HepG2 (cell line): ENCODE results near the gene TMEFF1. TPM values are rescaled to one million over a fixed set of nuclear protein-coding genes. Genes with fewer than 3 reads are reported as not detected.

Experiments used
- ATAC-seq: fragments of 200-7000 bp; cut with Tn5 transposase; 3 replicates; pipeline ENCODE4 v1.9.1; 2020; ENCODE audit warnings: mild to moderate bottlenecking, moderate library complexity
- BruUV-seq: library from RNA; stranded (reverse); fragments of 400-500 nt; replicated peaks from 2 replicates; lab custom pipeline; 2021; lab: Mats Ljungman, UMichigan
- CTCF ChIA-PET: fragments of 300-600 bp; formaldehyde crosslinking; extraction: SDS; loops from one replicate; lab custom pipeline; 2021; ENCODE audit warnings: low total read pairs, inconsistent platforms, low intra/inter-chr PET ratio; lab: Yijun Ruan, JAX
- POLR2A ChIA-PET: fragments of 350-600 bp; sonication (Branson Sonifier 250); formaldehyde crosslinking; loops from one replicate; lab custom pipeline; 2020; ENCODE audit warnings: antibody characterized with exemption, inconsistent platforms; lab: Yijun Ruan, JAX
- DNase-seq: peaks from one replicate; pipeline ENCODE4 v3.0.0-alpha.2; 2015; ENCODE audit warnings: low spot score
- FAIRE-seq: peaks from 3 replicates; lab custom pipeline; 2011; peaks lifted over from hg19 to GRCh38; lab: Jason Lieb, UNC
- H2AFZ ChIP-seq: one replicate; pipeline ENCODE4 v1.6.1; 2011; ENCODE audit warnings: low read length, inconsistent platforms
- H3K27ac ChIP-seq: fragments of 300-600 bp; 3 replicates; pipeline ENCODE4 v1.8.0; 2011; ENCODE audit warnings: mixed run types, mild to moderate bottlenecking, mixed read lengths, low read length, inconsistent platforms; ENCODE audit not compliant: insufficient read depth; ENCODE audit errors: extremely low read length
- H3K27me3 ChIP-seq, 2 experiments: fragments of 200-600 bp in 1 of 2; 2 replicates in 1 of 2; 3 replicates in 1 of 2; pipeline versions ENCODE4 v1.6.0 to v1.8.0; 2011; ENCODE audit warnings: low read length in 2 of 2, mild to moderate bottlenecking in 2 of 2, moderate library complexity in 2 of 2, inconsistent platforms in 1 of 2; ENCODE audit not compliant: insufficient read depth in 2 of 2, control insufficient read depth in 1 of 2
- H3K36me3 ChIP-seq, 2 experiments: fragments of 200-600 bp in 1 of 2; replicated peaks in 1 of 2; 2 replicates in 1 of 2; 3 replicates in 1 of 2; pipeline versions ENCODE4 v1.5.1 to v1.8.0; 2011; ENCODE audit warnings: low read length in 2 of 2, inconsistent platforms in 1 of 2; ENCODE audit not compliant: insufficient read depth in 2 of 2, control insufficient read depth in 1 of 2
- H3K4me1 ChIP-seq: 2 replicates; pipeline ENCODE4 v1.5.1; 2012; ENCODE audit warnings: low read length, inconsistent platforms; ENCODE audit not compliant: insufficient read depth
- H3K4me2 ChIP-seq: 2 replicates; pipeline ENCODE4 v1.6.0; 2011; ENCODE audit warnings: low read depth, low read length, inconsistent platforms
- H3K4me3 ChIP-seq, 3 experiments: fragments of 200-600 bp in 1 of 3; sonication (generic), shearing (Covaris generic) in 1 of 3; replicated peaks in 1 of 3; 2 replicates each; pipeline ENCODE4 v1.5.1; 2011 to 2016; ENCODE audit warnings: low read length in 3 of 3, inconsistent platforms in 2 of 3, low read depth in 2 of 3, mild to moderate bottlenecking in 2 of 3, control low read depth in 1 of 3, mixed read lengths in 1 of 3; ENCODE audit not compliant: insufficient read depth in 1 of 3
- H3K79me2 ChIP-seq: one replicate; pipeline ENCODE4 v1.6.1; 2011; ENCODE audit warnings: low read length, inconsistent platforms; ENCODE audit not compliant: insufficient read depth
- H3K9ac ChIP-seq: 2 replicates; pipeline ENCODE4 v1.6.0; 2011; ENCODE audit warnings: mild to moderate bottlenecking, low read depth, low read length, inconsistent platforms; ENCODE audit not compliant: insufficient read depth
- H3K9me3 ChIP-seq: 2 replicates; pipeline ENCODE4 v1.5.1; 2012; ENCODE audit warnings: mild to moderate bottlenecking, low read length
- H4K20me1 ChIP-seq: 2 replicates; pipeline ENCODE4 v1.6.0; 2011; ENCODE audit warnings: inconsistent platforms, mild to moderate bottlenecking, low read length, moderate library complexity; ENCODE audit not compliant: insufficient read depth
- ATF1 ChIP-seq: IDR thresholded peaks from 2 replicates; pipeline ENCODE4 v1.6.1; 2016; ENCODE audit warnings: mild to moderate bottlenecking, control low read depth
- BATF2 ChIP-seq: sonication (generic); formaldehyde crosslinking; IDR thresholded peaks from 2 replicates; pipeline ENCODE4 v1.8.0; 2022; ENCODE audit warnings: mild to moderate bottlenecking, missing genetic modification reagents, moderate library complexity
- CENPT ChIP-seq: sonication (generic); formaldehyde crosslinking; IDR thresholded peaks from 2 replicates; pipeline ENCODE4 v1.8.0; 2022; ENCODE audit warnings: low read depth, mild to moderate bottlenecking, moderate library complexity, missing genetic modification reagents
- CREB1 ChIP-seq, 2 experiments: fragments of 450-650 bp in 1 of 2; IDR thresholded peaks; 2 replicates each; pipeline ENCODE4 v1.6.1; 2016 to 2017; ENCODE audit warnings: control low read depth in 1 of 2, mild to moderate bottlenecking in 1 of 2, missing compliant biosample characterization in 1 of 2, missing genetic modification characterization in 1 of 2
- CREM ChIP-seq, 2 experiments: sonication (generic) in 1 of 2; formaldehyde crosslinking in 1 of 2; IDR thresholded peaks; 2 replicates each; pipeline versions ENCODE4 v1.4.0 to v1.6.1; 2016 to 2020; ENCODE audit warnings: antibody characterized with exemption in 1 of 2, mild to moderate bottlenecking in 1 of 2, missing genetic modification reagents in 1 of 2
- FOXA1 ChIP-seq, 2 experiments: fragments of 450-650 bp in 1 of 2; sonication (generic) in 1 of 2; formaldehyde crosslinking in 1 of 2; IDR thresholded peaks; 2 replicates each; pipeline versions ENCODE4 v1.4.0 to v1.6.1; 2016 to 2020; ENCODE audit warnings: missing genetic modification reagents in 1 of 2
- FOXP4 ChIP-seq: sonication (generic); formaldehyde crosslinking; IDR thresholded peaks from 2 replicates; pipeline ENCODE4 v1.4.0; 2020; ENCODE audit warnings: missing genetic modification reagents
- GLI4 ChIP-seq: sonication (generic); formaldehyde crosslinking; IDR thresholded peaks from 2 replicates; pipeline ENCODE4 v1.5.1; 2020; ENCODE audit warnings: missing genetic modification reagents, mild to moderate bottlenecking, moderate library complexity, borderline replicate concordance
- MATR3 ChIP-seq: sonication (generic); formaldehyde crosslinking; IDR thresholded peaks from 2 replicates; pipeline ENCODE4 v1.4.0; 2020; ENCODE audit warnings: missing genetic modification reagents
- POLR2A ChIP-seq, 2 experiments: IDR thresholded peaks; 2 replicates each; pipeline ENCODE4 v1.6.1; 2011; ENCODE audit warnings: low read depth in 2 of 2, low read length in 2 of 2, mild to moderate bottlenecking in 1 of 2, moderate library complexity in 1 of 2; ENCODE audit not compliant: insufficient read depth in 1 of 2
- RBM39 ChIP-seq: fragments of 200-400 bp; formaldehyde crosslinking; IDR thresholded peaks from one replicate; pipeline ENCODE4 v1.6.1; 2018; ENCODE audit warnings: antibody characterized with exemption, mild to moderate bottlenecking, low read depth, low read length; ENCODE audit not compliant: poor library complexity, severe bottlenecking
- ZFP41 ChIP-seq: sonication (generic); formaldehyde crosslinking; IDR thresholded peaks from 2 replicates; pipeline ENCODE4 v1.4.0; 2020; ENCODE audit warnings: mild to moderate bottlenecking, missing genetic modification reagents, borderline replicate concordance
- ZNF124 ChIP-seq: sonication (generic); formaldehyde crosslinking; IDR thresholded peaks from 2 replicates; pipeline ENCODE4 v1.4.0; 2020; ENCODE audit warnings: missing genetic modification reagents
- ZNF136 ChIP-seq: sonication (generic); formaldehyde crosslinking; IDR thresholded peaks from 2 replicates; pipeline ENCODE4 v1.8.1; 2022; ENCODE audit warnings: low read depth, mild to moderate bottlenecking, moderate library complexity, missing genetic modification reagents
- ZNF383 ChIP-seq: sonication (generic); formaldehyde crosslinking; IDR thresholded peaks from 2 replicates; pipeline ENCODE4 v1.4.0; 2020; ENCODE audit warnings: missing genetic modification reagents, mild to moderate bottlenecking, borderline replicate concordance
- ZNF543 ChIP-seq: sonication (generic); formaldehyde crosslinking; IDR thresholded peaks from 2 replicates; pipeline ENCODE4 v1.4.0; 2020; ENCODE audit warnings: mild to moderate bottlenecking, missing genetic modification reagents
- ZNF614 ChIP-seq: IDR thresholded peaks from 2 replicates; pipeline ENCODE4 v1.6.1; 2018; ENCODE audit warnings: missing biosample characterization, missing genetic modification reagents, inconsistent platforms, borderline replicate concordance
- ZNF639 ChIP-seq: conservative IDR thresholded peaks from 2 replicates; pipeline ENCODE4 v1.6.1; 2018; ENCODE audit warnings: missing genetic modification reagents
- WGBS: methylation state at CpG from one replicate; pipeline ENCODE4 v1.1.6; 2017; ENCODE audit warnings: low lambda C conversion rate; 5-methylcytosine and 5-hydroxymethylcytosine counted together
- in situ Hi-C: cut with HindIII; loops from 2 replicates; pipeline ENCODE4 v1.10.0; 2017; ENCODE audit warnings: low pct_unique_long_range_greater_than_20kb; ENCODE audit not compliant: extremely low pct_ligation_motif_present
- intact Hi-C: fragments of 100-400 bp; cut with micrococcal nuclease; formaldehyde crosslinking; loops from one replicate; pipeline ENCODE4 v1.10.0; 2022; ENCODE audit not compliant: unreplicated experiment
- polyA plus RNA-seq, 8 experiments: library from polyadenylated mRNA; depleted of rRNA in 3 of 8; stranded (reverse) in 7 of 8; unstranded in 1 of 8; fragments of >200 nt; fragmentation: Illumina TruSeq in 4 of 8; extraction: Trizol in 4 of 8; gene quantifications; 2 replicates each; pipeline versions ENCODE4 v1.2.1 to v1.2.3, GENCODE V29; 2011 to 2016; ENCODE audit warnings: low read depth in 4 of 8, missing spikeins in 1 of 8, mixed read lengths in 1 of 8; ENCODE audit not compliant: insufficient read depth in 1 of 8
- total RNA-seq, 5 experiments: library from RNA; depleted of rRNA; stranded (reverse); fragments of >200 nt; fragmentation: Illumina TruSeq; extraction: Trizol; gene quantifications; 2 replicates each; pipeline ENCODE4 v1.2.3, GENCODE V29; 2016; ENCODE audit warnings: low read depth in 1 of 5

TMEFF1 gene
- total and polyA plus RNA-seq, 2 of the 13 experiments (the other 11 are each of a cell fraction or from before 2014, with no cell fraction given), result 0.87 to 1.9 TPM

- no peak for TF ChIP-seq RBM39
- TF ChIP-seq CREM (IDR thresholded peaks at IDR 0.05), result no peak
- TF ChIP-seq CREM (CRISPR knock-in tag; IDR thresholded peaks at IDR 0.05), result no peak
Measured at GRCh38 chr9:100465274-100465673, 7.7 kb upstream of the TMEFF1 start (continued).

- ChIA-PET POLR2A (interaction anchor here (1.4 to 1.5 kb wide), 2 partner anchors 54 to 113 kb away, joined by 3 to 4 read pairs; partner anchors contain the start of gene TEX10), CTCF (no interaction called here)
- H3K27ac ChIP-seq, result peak overlapping the region; percentile 59
Measured at GRCh38 chr9:100465761-100466160, 7.2 kb upstream of the TMEFF1 start.

More at GRCh38 chr9:100465761-100466160, 7.2 kb upstream of the TMEFF1 start:
- Histone ChIP-seq H2AFZ (no peak overlapping the region), H4K20me1 (no peaks in the 10 kb centered on the region), H3K27me3 (no peaks in the 10 kb centered on the region), H3K9me3 (no peaks in the 10 kb centered on the region), H3K9ac (peak overlapping the region; percentile 27; the same call in 1 of the 2 replicates), H3K4me2 (peak overlapping the region; percentile 32), H3K4me1 (peaks cover 38% of the 10 kb centered on the region), H3K4me3 (no peak overlapping the region), H3K79me2 (no peaks in the 10 kb centered on the region), H3K36me3 (no peaks in the 10 kb centered on the region)
- BruUV-seq, result TSS peak; percentile 82
- ATAC-seq (peak; percentile 57), FAIRE-seq (no peak), DNase-seq (no peak)
- WGBS, result 67% methylated on average over 1 of the region's 1 CpG
- intact Hi-C loops, result loop anchor here (2.0 kb wide), 1 partner anchor 37 kb away; no protein-coding TSS in a partner anchor
- in situ Hi-C loops, result no loop called here
- TF ChIP-seq ATF1 (CRISPR knock-in tag) (no peak), ZNF639 (CRISPR knock-in tag) (no peak), ZNF543 (no peak), ZNF124 (CRISPR knock-in tag) (no peak), MATR3 (CRISPR knock-in tag) (no peak), GLI4 (CRISPR knock-in tag) (no peak), ZFP41 (CRISPR knock-in tag) (no peak), ZNF614 (CRISPR knock-in tag) (no peak), ZNF383 (CRISPR knock-in tag) (no peak), ZNF136 (CRISPR knock-in tag) (no peak), FOXA1 (IDR thresholded peaks at IDR 0.05) (no peak), FOXA1 (CRISPR knock-in tag; IDR thresholded peaks at IDR 0.05) (peak; percentile 28; the same call in 1 of the 2 replicates), BATF2 (CRISPR knock-in tag) (no peak), FOXP4 (no peak), CREB1 (IDR thresholded peaks at IDR 0.05) (no peak), CREB1 (CRISPR knock-in tag; IDR thresholded peaks at IDR 0.05) (no peak), CENPT (CRISPR knock-in tag) (no peak), POLR2A (IDR thresholded peaks at IDR 0.05; ENCODE audit: insufficient read depth in 1 of 2, low read depth in 2 of 2, low read length in 2 of 2) (peak in 1 of 2 experiments; percentile 14; a peak in 1 of 4 replicates)
